GM21576 (cell line): ENCODE measurements around the gene MAP3K5.

Experiments used
- ATAC-seq: cut with Tn5 transposase; IDR thresholded peaks from one replicate; pipeline ENCODE4 v1.9.1; 2021; ENCODE audit warnings: mild to moderate bottlenecking, moderate library complexity; ENCODE audit not compliant: unreplicated experiment

Gene MAP3K5

DNA sequence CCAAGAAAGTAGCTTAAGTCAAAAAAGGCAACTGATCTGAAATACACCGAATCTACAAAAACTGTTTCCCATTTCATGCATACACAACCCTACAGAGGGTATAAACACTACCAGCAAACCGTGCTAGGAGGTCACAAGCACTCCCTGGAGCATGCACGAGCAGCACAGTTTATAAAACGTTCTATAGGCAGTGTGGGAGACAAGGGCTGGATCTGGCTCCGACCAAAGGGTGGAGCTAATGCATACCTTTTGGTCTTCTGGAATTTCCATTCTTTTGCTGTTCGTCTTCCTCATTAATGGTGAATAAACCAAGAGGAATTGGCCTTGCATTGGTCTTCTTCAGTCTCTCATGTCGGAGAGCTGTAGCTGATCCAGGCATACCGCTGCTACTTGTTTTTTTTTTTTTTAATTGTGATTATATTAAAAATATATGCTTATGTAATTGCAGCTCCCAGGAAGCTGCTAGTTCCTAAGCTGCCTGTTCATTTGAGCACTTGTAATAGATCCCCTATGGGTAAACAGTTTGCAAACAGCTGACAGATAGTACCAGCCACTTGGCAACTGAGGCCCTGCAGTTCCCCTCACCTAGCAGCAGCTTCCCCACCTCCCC, 266.6 kb downstream of the MAP3K5 start:
- ATAC-seq: no peak

DNA sequence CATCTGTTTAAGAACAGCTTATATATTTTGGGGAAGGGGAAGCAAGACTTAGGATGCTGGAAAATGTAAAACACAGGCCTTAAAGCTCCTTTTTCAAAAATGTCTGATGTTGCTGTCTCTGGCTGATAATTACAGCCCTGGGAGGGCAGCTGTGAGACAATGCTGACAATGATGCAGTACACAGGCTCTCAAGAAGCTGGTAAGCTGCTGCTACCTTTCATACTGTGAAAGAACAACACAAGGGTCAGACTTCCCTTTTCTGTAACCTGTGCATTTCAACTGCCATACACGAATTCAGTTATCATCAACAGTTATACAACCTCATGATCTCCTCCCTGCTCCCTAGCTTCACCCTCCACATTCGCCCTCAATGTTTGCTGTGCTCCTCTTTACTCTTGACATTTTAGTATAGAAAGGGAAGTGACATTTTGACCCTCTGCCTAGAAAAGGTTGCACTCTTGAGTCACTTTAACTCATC, 267.3 kb downstream of the MAP3K5 start:
- no peak for ATAC-seq

DNA sequence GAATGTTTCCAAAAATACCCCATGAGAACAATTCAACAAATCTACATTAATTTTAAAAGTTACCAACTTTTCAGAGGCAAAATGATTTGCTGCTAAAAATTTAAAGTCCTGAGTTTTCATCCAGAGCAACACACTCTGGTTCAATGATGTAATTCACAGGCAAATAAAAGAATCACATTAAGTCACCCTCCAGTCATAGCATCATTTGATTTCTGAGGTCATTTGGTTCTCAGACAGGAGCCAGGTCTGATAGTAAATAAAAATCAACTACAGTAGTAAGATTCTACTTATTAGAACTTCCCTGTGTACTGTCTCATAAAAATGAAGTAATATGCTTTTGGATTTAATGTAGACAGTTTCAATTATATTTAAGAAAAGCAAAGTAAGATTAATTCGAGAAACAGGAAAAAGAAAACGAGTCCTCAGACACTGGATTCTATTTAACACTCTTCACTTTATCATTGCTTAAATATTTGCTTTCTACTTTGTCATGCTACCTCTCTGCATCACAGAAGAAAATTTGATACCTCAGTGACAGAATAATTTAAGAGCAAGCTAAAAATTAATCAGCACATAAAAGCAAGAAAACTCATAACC, 267.8 kb downstream of the MAP3K5 start:
- no peak for ATAC-seq

DNA sequence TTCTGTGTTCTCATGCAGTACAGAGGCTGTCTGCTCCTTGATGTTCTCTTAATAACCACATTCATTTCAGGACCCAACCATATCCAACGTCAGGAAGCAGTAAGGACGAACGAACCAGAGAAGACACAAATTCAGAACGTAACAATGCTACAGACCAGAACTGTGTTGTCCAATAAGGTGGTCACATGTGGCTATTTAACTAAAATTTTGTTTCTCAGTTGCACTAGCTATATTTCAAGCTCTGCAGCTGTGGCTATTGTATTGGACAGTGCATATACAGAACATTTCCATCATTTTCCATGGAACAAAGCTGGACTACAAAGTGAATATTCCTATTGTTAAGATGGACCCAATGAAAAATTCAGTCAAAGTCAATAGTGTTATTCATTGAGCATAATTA, 269.1 kb downstream of the MAP3K5 start:
- ATAC-seq: no peak

DNA sequence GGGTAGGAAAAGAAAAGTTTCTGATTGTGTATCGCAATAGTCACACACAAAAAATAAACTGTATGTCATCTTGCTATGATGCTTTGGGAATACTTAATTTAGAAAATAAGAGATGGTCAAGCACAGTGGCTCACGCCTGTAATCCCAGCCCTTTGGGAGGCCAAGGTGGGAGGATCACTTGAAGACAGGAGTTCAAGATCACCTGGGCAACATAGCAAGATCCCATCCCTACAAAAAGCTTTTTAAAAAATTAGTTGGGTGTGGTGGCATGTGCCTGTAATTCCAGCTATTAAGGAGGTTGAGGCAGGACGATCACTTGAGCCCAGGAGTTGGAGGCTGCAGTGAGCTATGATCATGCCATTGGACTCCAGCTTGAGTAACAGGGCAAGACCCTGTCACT, 269.6 kb downstream of the MAP3K5 start:
- no peak for ATAC-seq

DNA sequence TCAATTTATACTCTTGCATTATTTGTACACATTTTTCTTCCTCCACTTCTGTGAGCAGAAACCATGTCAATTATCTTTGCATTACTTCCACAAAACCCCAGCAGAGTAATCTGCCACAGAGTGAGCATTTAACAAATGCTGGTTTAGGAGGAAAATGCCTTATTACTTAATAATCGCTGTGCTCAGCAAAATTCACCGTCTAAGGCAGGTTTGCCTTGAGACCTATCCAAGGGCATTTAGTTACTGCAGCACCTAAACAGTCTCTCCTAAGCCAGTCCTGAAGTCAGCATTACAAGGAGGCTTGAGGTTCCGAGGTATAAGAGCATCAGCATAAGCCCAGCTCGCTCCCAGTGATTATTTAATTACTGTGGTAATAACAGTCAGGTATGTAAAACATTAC, 270.4 kb downstream of the MAP3K5 start:
- no peak for ATAC-seq

DNA sequence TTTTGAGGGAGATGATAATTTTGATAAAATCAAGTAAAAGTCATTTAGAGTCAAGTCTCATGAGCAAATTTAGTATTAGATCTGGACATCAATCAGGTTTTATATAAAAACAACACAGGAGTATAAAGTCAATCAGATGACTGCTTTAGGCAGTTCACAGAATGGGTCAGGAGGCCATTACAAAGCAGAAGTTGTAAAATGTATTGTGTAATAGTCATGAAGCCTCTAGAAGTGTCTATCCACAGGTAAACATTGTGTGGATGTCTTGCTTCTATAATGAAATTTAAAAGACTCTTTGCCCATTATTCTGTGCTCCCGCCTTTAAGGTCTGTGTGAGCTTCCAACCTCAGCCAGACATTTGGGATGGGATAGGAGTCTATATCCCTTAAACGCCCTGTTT, 270.9 kb downstream of the MAP3K5 start:
- ATAC-seq: no peak

DNA sequence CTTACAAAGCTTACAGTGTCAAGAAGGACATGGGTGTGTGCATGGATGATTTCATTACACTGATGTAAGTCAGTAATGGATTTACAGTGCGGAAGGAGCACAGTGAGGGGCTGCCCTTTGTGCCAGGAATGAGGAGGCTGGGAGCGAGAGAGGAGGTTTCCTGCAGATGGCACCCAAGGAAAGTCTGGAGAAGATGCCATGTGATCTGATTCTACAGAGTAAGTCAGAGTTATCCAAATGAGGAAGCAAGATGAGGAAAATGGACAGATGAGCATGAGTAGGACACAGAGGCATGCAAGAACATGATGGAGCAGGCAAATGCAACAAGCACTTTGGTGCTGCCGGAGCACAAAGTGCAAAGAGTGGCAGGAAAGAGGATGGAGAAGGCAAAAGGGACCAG, 271.8 kb downstream of the MAP3K5 start:
- no peak for ATAC-seq

DNA sequence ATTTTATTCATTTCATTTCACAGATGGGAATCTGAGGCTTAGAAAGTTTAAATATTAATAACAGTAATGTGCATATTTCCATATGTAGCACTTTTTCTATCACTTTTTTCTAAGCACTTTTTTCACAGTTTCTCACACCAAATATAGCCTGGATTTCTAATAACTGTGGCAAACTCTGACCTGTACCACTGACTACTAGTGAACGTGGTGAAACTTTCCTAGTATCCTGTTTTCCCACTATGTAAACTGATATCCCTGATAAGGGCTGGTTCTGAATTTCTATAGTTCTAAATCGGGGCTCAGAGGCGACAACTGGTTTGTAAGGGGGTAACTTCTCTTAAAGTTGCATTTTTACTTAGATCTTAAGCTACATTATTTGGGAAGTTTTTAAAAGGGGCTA, 274.7 kb downstream of the MAP3K5 start:
- no peak for ATAC-seq

DNA sequence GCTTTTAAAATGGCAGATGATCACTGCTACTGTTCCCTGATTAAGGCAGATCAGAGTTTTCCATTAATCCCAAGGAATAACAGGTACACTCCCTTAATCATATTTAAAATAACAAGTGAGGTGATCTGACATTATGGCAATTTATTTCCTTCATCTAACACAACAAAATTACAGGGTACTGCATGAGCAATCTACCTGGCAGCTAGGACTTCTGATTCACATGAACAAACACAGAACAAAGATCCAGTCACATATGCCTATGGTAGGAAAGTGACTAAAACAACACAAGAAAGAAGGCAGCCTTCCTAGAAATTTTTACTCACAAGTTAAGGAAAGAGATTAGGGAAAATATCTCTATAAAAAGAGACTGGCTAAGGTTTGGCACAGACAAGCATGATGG, 275.3 kb downstream of the MAP3K5 start:
- no peak for ATAC-seq

DNA sequence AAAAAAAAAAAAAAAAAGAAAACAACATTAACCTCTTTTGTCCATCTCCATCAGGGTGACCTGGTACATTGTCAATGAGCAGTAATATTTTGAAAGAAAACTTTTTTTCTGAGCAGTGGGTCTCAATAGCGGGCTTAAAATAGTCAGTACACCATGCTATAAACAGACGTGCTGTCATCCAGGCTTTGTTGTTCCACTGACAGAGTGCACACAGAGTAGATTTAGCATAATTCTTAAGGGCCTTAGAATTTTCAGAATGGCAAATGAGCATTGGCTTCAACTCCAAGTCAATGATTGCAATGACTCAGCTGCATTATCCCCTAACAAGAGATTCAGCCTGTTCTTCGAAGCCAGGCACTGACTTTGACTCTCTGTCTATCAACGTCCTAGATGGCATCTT, 277.7 kb downstream of the MAP3K5 start:
- no peak for ATAC-seq

DNA sequence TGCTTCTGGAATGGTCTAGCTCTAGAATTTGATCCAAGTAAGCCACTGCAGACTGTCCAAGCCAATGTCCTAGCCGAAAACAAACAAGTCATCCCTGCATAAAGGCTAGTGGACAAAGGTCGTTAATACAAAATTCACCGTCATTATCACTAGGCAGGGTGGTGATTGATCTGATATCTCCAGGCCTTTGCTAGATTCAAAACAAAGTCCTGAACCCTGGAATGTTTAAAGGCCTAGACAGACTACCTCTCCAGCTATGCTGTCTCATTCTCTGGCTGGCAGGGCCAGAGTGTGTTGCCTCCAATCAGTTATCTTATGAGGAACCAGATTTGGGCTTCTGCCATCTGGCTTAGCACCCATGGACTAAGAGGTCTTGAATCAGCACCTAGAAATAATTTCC, 280.4 kb downstream of the MAP3K5 start:
- ATAC-seq: no peak

DNA sequence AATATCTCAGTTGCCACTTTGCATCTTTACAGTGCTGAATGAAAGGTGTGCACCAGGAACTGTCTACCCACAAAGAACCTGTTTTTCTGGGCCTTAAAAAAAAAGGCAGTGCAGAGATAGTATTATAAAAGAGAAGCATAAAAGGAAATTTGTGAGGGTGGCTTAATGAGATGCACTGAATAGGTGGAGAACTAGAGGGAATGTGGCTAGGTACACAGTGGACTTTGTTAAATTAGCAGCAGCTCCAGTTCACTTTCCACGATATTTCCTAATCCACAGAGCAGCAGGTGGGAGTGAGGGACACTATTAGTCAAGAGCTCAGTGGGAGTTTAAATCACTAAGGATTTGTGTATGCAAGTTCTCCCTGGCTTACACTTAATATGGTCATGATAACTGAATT, 280.9 kb downstream of the MAP3K5 start:
- ATAC-seq: no peak

DNA sequence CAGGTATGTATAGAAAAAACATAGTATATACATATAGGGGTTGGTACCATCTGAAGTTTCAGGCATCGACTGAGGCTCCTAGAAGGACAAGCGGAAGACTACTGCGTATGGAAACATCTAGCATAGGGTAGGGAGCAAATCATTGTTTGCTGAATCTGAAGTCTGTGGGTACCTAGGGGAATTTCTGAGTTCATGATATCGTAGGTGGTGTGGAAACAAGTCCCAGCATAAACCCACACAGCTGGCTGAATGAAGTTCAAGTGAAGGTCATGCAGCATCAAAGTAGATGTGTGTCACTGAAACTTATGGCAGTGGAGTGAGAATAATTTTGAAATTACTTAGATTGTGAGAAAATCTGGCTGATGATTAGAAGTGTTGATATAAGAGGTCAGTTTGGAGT, 281.5 kb downstream of the MAP3K5 start:
- no peak for ATAC-seq

DNA sequence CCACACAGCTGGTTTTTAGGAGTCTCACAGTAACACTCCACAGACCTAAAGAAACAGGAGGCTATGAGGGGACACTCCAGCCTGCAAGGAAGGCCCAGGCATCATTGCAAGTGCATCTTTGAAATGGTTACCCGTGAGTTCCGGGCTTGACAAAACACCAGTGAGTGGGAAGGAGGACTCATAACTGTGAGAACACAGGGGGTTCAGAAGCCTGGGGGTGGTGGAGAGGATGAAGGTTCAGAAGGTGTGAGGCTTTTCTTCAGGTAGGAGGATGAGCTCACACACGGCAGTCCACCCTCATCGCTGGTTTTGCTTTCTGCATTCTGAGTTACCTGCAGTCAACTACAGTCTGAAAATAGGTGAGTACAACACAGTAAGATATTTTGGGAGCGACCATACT, 282.0 kb downstream of the MAP3K5 start:
- ATAC-seq: no peak

DNA sequence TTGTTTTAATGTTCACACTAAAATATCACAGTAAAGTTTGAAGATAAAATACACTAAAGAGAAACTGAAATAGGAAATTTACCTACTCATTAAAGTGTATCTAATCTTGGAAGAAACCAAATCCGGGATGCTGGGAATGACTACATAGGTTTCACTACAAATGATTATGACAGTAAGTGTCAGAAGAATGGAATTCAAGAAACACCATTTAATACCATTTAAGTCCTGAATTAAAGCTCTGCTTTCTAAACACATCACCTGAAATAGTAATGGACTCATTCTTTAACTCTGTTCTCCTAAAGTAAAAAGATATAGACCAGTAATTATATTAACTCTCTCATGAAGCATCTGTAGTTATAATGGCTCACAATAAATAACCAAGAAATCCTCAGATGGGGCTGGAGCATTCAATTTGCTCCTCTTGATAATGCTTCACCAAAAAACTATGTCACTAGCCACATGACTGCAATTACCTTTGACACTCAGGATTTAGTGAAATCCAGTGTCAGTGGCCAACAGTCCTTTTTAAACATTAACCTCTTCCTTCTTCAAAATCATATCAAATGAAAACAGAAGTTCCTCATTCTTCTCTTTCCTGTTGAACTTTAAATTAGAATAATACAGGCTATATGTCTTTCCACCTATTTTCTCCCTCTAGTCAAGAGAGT, 283.4 kb downstream of the MAP3K5 start:
- ATAC-seq: no peak
